HepG2 (cell line): ENCODE measurements around the gene RREB1. TPM values are rescaled to one million over a fixed set of nuclear protein-coding genes. Genes with fewer than 3 reads are reported as not detected.

Source experiments
- BRD4 ChIP-seq: sonication (generic); formaldehyde crosslinking; IDR thresholded peaks from 2 replicates; pipeline ENCODE4 v1.4.0; 2020; ENCODE audit warnings: missing genetic modification reagents
- EP300 ChIP-seq, 3 experiments: sonication (generic) in 1 of 3; formaldehyde crosslinking in 1 of 3; IDR thresholded peaks; 2 replicates each; pipeline versions ENCODE4 v1.5.1 to v1.6.1; 2011 to 2020; ENCODE audit warnings: low read depth in 2 of 3, low read length in 2 of 3, borderline replicate concordance in 1 of 3, improper control_type of control experiment in 1 of 3, mild to moderate bottlenecking in 1 of 3, missing genetic modification reagents in 1 of 3, moderate library complexity in 1 of 3
- FOXA3 ChIP-seq: IDR thresholded peaks from 2 replicates; pipeline ENCODE4 v1.6.1; 2016; ENCODE audit warnings: missing genetic modification reagents, missing compliant biosample characterization
- GTF2F1 ChIP-seq: fragments of 150-350 bp; IDR thresholded peaks from 2 replicates; pipeline ENCODE4 v1.6.1; 2014; ENCODE audit warnings: low read length
- HMG20A ChIP-seq: IDR thresholded peaks from 2 replicates; pipeline ENCODE4 v1.6.1; 2016; ENCODE audit warnings: borderline replicate concordance
- KLF6 ChIP-seq: IDR thresholded peaks from 2 replicates; pipeline ENCODE4 v1.8.0; 2016; ENCODE audit warnings: missing biosample characterization, missing genetic modification reagents
- LCORL ChIP-seq, 2 experiments: fragments of 450-650 bp in 1 of 2; sonication (generic) in 1 of 2; formaldehyde crosslinking in 1 of 2; IDR thresholded peaks; 2 replicates each; pipeline versions ENCODE4 v1.5.0 to v1.6.1; 2017 to 2020; ENCODE audit warnings: antibody characterized with exemption in 1 of 2, missing genetic modification reagents in 1 of 2
- SP5 ChIP-seq: IDR thresholded peaks from 2 replicates; pipeline ENCODE4 v1.6.1; 2016; ENCODE audit warnings: low read depth, borderline replicate concordance
- TEAD3 ChIP-seq: optimal IDR thresholded peaks from 2 replicates; pipeline ENCODE3; 2016; ENCODE audit warnings: borderline replicate concordance
- YY1 ChIP-seq: IDR thresholded peaks from 2 replicates; pipeline ENCODE4 v1.6.1; 2011; ENCODE audit warnings: low read length, low read depth, moderate library complexity, mild to moderate bottlenecking; ENCODE audit not compliant: insufficient read depth, insufficient replicate concordance
- ZFP37 ChIP-seq: sonication (generic); formaldehyde crosslinking; IDR thresholded peaks from 2 replicates; pipeline ENCODE4 v1.4.0; 2020; ENCODE audit warnings: missing genetic modification reagents, borderline replicate concordance
- ZFP90 ChIP-seq: sonication (generic); formaldehyde crosslinking; IDR thresholded peaks from 2 replicates; pipeline ENCODE4 v1.8.0; 2022; ENCODE audit warnings: missing genetic modification reagents, mild to moderate bottlenecking, inconsistent platforms, borderline replicate concordance
- ZNF101 ChIP-seq: sonication (generic); formaldehyde crosslinking; IDR thresholded peaks from 2 replicates; pipeline ENCODE4 v1.4.0; 2020; ENCODE audit warnings: mild to moderate bottlenecking, low read depth, missing genetic modification reagents, borderline replicate concordance
- ZNF577 ChIP-seq: sonication (generic); formaldehyde crosslinking; IDR thresholded peaks from 2 replicates; pipeline ENCODE4 v1.4.0; 2020; ENCODE audit warnings: mild to moderate bottlenecking, low read depth, missing genetic modification reagents, borderline replicate concordance
- ZNF782 ChIP-seq: sonication (generic); formaldehyde crosslinking; IDR thresholded peaks from 2 replicates; pipeline ENCODE4 v1.4.0; 2020; ENCODE audit warnings: missing genetic modification reagents, mild to moderate bottlenecking, borderline replicate concordance
- ZNF883 ChIP-seq: sonication (generic); formaldehyde crosslinking; IDR thresholded peaks from 2 replicates; pipeline ENCODE4 v1.5.1; 2020; ENCODE audit warnings: mild to moderate bottlenecking, missing genetic modification reagents; ENCODE audit errors: not compliant biosample characterization
- ZSCAN29 ChIP-seq: sonication (generic); formaldehyde crosslinking; conservative IDR thresholded peaks from 2 replicates; pipeline ENCODE4 v1.4.0; 2020; ENCODE audit warnings: mild to moderate bottlenecking, missing genetic modification reagents
- polyA plus RNA-seq, 8 experiments: library from polyadenylated mRNA; depleted of rRNA in 3 of 8; stranded (reverse) in 7 of 8; unstranded in 1 of 8; fragments of >200 nt; fragmentation: Illumina TruSeq in 4 of 8; extraction: Trizol in 4 of 8; gene quantifications; 2 replicates each; pipeline versions ENCODE4 v1.2.1 to v1.2.3, GENCODE V29; 2011 to 2016; ENCODE audit warnings: low read depth in 4 of 8, missing spikeins in 1 of 8, mixed read lengths in 1 of 8; ENCODE audit not compliant: insufficient read depth in 1 of 8
- total RNA-seq, 5 experiments: library from RNA; depleted of rRNA; stranded (reverse); fragments of >200 nt; fragmentation: Illumina TruSeq; extraction: Trizol; gene quantifications; 2 replicates each; pipeline ENCODE4 v1.2.3, GENCODE V29; 2016; ENCODE audit warnings: low read depth in 1 of 5
- TF ChIP-seq, protein P1 (sequence below): sonication (generic); formaldehyde crosslinking; conservative IDR thresholded peaks from 2 replicates; pipeline ENCODE4 v1.4.0; 2020; ENCODE audit warnings: mild to moderate bottlenecking, missing genetic modification reagents, moderate library complexity
- TF ChIP-seq, protein P2 (sequence below): sonication (generic); formaldehyde crosslinking; IDR thresholded peaks from 2 replicates; pipeline ENCODE4 v1.4.0; 2020; ENCODE audit warnings: missing genetic modification reagents, mild to moderate bottlenecking, borderline replicate concordance

The RREB1 gene
- total and polyA plus RNA-seq, 2 of the 13 experiments (the other 11 are each of a cell fraction or from before 2014, with no cell fraction given), result 6.1 to 23.2 TPM

DNA sequence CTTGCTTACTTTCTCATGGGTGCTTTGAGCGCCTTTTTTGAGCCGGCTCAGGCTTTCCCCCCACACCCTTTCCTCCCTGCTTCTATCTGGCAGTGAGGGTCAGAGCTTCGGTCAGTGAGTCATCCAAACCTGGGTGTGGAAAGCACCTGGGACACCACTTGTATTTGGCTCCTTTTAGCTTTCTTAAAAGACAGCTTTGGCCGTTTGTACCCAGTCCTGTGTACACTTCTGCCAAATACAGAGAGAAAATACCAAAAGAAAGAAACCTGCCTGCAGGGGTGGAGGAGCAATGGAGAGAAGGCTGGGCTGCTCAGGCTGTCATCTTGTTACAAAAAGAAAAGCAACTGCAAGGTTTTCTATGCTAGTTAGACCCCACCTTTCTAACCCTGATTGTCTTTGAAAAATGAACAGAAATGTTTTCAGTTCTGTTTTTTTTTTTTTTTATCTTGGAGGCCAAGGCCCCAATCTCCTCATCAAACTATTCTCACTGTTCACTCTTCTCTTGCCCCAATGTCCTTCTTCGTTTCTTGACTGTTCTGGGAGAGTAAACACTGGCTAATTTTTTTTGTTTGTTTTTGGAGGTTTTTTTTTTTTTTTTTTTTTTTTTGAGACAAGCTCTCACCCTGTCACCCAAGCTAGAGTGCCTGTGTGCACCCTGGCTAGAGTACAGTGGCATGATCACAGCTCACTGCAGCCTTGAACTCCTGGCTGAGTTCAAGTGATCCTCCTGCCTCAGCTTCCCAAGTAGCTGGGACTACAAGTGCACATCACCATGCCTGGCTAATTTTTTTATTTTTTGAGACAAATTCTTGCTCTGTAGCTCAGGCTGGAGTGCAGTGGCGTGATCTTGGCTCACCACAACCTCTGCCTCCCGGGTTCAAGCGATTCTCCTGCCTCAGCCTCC lies 128.8 kb downstream of the RREB1 start (continued):
- TF ChIP-seq ZNF883 (CRISPR knock-in tag) (no peak), ZNF577 (CRISPR knock-in tag) (no peak), ZNF101 (no peak), EP300 (IDR thresholded peaks at IDR 0.05; ENCODE audit: low read depth in 2 of 2, low read length in 2 of 2) (peak in 1 of 2 experiments; percentile 16; a peak in 1 of 4 replicates), EP300 (CRISPR knock-in tag; IDR thresholded peaks at IDR 0.05; ENCODE audit: borderline replicate concordance) (no peak), SP5 (CRISPR knock-in tag) (no peak), KLF6 (CRISPR knock-in tag) (no peak), HMG20A (CRISPR knock-in tag) (no peak), LCORL (IDR thresholded peaks at IDR 0.05) (no peak), LCORL (CRISPR knock-in tag; IDR thresholded peaks at IDR 0.05) (0 out of 2 replicates have a peak, but pooled peaks have one; percentile 18), ZSCAN29 (CRISPR knock-in tag) (no peak), ZFP90 (CRISPR knock-in tag) (no peak), ZNF782 (CRISPR knock-in tag) (no peak), BRD4 (CRISPR knock-in tag) (no peak), YY1 (no peak), ZFP37 (CRISPR knock-in tag) (no peak), GTF2F1 (no peak), TEAD3 (no peak), FOXA3 (CRISPR knock-in tag) (0 out of 2 replicates have a peak, but pooled peaks have one; percentile 25)
- TF ChIP-seq, protein P1, sequence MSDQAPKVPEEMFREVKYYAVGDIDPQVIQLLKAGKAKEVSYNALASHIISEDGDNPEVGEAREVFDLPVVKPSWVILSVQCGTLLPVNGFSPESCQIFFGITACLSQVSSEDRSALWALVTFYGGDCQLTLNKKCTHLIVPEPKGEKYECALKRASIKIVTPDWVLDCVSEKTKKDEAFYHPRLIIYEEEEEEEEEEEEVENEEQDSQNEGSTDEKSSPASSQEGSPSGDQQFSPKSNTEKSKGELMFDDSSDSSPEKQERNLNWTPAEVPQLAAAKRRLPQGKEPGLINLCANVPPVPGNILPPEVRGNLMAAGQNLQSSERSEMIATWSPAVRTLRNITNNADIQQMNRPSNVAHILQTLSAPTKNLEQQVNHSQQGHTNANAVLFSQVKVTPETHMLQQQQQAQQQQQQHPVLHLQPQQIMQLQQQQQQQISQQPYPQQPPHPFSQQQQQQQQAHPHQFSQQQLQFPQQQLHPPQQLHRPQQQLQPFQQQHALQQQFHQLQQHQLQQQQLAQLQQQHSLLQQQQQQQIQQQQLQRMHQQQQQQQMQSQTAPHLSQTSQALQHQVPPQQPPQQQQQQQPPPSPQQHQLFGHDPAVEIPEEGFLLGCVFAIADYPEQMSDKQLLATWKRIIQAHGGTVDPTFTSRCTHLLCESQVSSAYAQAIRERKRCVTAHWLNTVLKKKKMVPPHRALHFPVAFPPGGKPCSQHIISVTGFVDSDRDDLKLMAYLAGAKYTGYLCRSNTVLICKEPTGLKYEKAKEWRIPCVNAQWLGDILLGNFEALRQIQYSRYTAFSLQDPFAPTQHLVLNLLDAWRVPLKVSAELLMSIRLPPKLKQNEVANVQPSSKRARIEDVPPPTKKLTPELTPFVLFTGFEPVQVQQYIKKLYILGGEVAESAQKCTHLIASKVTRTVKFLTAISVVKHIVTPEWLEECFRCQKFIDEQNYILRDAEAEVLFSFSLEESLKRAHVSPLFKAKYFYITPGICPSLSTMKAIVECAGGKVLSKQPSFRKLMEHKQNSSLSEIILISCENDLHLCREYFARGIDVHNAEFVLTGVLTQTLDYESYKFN (CRISPR knock-in tag), result peak; percentile 15; the same call in 1 of the 2 replicates
- TF ChIP-seq, protein P2, sequence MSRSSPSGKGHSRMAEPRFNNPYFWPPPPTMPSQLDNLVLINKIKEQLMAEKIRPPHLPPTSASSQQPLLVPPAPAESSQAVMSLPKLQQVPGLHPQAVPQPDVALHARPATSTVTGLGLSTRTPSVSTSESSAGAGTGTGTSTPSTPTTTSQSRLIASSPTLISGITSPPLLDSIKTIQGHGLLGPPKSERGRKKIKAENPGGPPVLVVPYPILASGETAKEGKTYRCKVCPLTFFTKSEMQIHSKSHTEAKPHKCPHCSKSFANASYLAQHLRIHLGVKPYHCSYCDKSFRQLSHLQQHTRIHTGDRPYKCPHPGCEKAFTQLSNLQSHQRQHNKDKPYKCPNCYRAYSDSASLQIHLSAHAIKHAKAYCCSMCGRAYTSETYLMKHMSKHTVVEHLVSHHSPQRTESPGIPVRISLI (CRISPR knock-in tag), result peak; percentile 88; the same call in 1 of the 2 replicates
